Right atrium auricular region (tissue), 2 donors: Measurements from ENCODE around the gene CDKN2D. TPM values are rescaled to one million over a fixed set of nuclear protein-coding genes. Genes with fewer than 3 reads are reported as not detected.
A peak's percentile ranks its signal among the peaks of the same experiment; 100 is the strongest.

Experiments
- DNase-seq: peaks from one replicate; pipeline ENCODE4 v3.0.0-alpha.2; 2019; ENCODE audit warnings: low spot score
- H3K27ac ChIP-seq, 2 donors: fragments of 200-600 bp; sonication (generic); 1 replicate in 1 of 2; 2 replicates in 1 of 2; pipeline ENCODE4 v1.5.1; 2016 to 2019
- H3K27me3 ChIP-seq, 2 donors: fragments of 200-600 bp; sonication (generic); one replicate each; pipeline versions ENCODE4 v1.5.1 to v1.6.0; 2017 to 2019
- H3K36me3 ChIP-seq: fragments of 200-600 bp; sonication (generic); one replicate; pipeline ENCODE4 v1.5.1; 2016
- H3K4me1 ChIP-seq, 2 donors: fragments of 200-600 bp; sonication (generic); one replicate each; pipeline versions ENCODE4 v1.5.1 to v1.6.0; 2017 to 2019
- H3K4me3 ChIP-seq, 2 donors: fragments of 200-600 bp; sonication (generic); 1 replicate in 1 of 2; 2 replicates in 1 of 2; pipeline ENCODE4 v1.5.1; 2017 to 2019; ENCODE audit warnings: mild to moderate bottlenecking in 1 of 2, moderate library complexity in 1 of 2
- H3K9me3 ChIP-seq, 2 donors: fragments of 200-600 bp; sonication (generic); one replicate each; pipeline ENCODE4 v1.5.1; 2019
- CTCF ChIP-seq, 2 donors: fragments of 200-600 bp; sonication (generic); IDR thresholded peaks; one replicate each; pipeline ENCODE4 v1.5.1; 2019; ENCODE audit warnings: antibody characterized with exemption in 2 of 2
- total RNA-seq, 2 donors: library from RNA; depleted of rRNA; stranded (reverse); fragments of >200 nt; gene quantifications; one replicate each; pipeline ENCODE4 v1.1.0, GENCODE V29; 2016

Gene CDKN2D
- total RNA-seq, 2 donors from 2014 or later, result 4.4 to 4.6 TPM

GRCh38 chr19:10604460-10604980 lies 35.7 kb upstream of the CDKN2D start:
- Histone ChIP-seq H3K4me3 (no peak overlapping the region), H3K36me3 (no peaks in the 10 kb centered on the region)

GRCh38 chr19:10603873-10604459 lies 35.2 kb upstream of the CDKN2D start:
- Histone ChIP-seq H3K27ac (peak overlapping the region; percentile 96 to 98), H3K27me3 (no peaks in the 10 kb centered on the region), H3K9me3 (no peaks in the 10 kb centered on the region), H3K4me1 (peaks cover 0 to 22% of the 10 kb centered on the region in 2 donors), H3K4me3 (peak overlapping the region; percentile 99 to 100), H3K36me3 (no peaks in the 10 kb centered on the region)
- peak; percentile 65 for DNase-seq
- TF ChIP-seq CTCF (IDR thresholded peaks at IDR 0.05), result no peak

More at GRCh38 chr19:10604460-10604980, 35.7 kb upstream of the CDKN2D start:
- H3K4me1 ChIP-seq, result peaks cover 0 to 22% of the 10 kb centered on the region in 2 donors
- H3K27ac ChIP-seq, result peak overlapping the region; percentile 96 to 98
- no peaks in the 10 kb centered on the region for H3K9me3 ChIP-seq
- H3K27me3 ChIP-seq, result no peaks in the 10 kb centered on the region
- TF ChIP-seq CTCF (IDR thresholded peaks at IDR 0.05), result no peak
- DNase-seq, result no peak

GRCh38 chr19:10603084-10603872 lies 34.5 kb upstream of the CDKN2D start:
- Histone ChIP-seq H3K4me1 (peaks cover 0 to 22% of the 10 kb centered on the region in 2 donors), H3K27ac (peak overlapping the region; percentile 96 to 98), H3K27me3 (no peaks in the 10 kb centered on the region), H3K36me3 (no peaks in the 10 kb centered on the region), H3K9me3 (no peaks in the 10 kb centered on the region), H3K4me3 (peak overlapping the region; percentile 99 to 100)
- peak; percentile 63 for DNase-seq
- no peak for TF ChIP-seq CTCF (IDR thresholded peaks at IDR 0.05)

- no peaks in the 10 kb centered on the region for H3K36me3 ChIP-seq
- no peak for TF ChIP-seq CTCF (IDR thresholded peaks at IDR 0.05)
Observed at GRCh38 chr19:10602330-10603083, 33.7 kb upstream of the CDKN2D start.

GRCh38 chr19:10601999-10602329 lies 33.2 kb upstream of the CDKN2D start:
- peaks cover 0 to 22% of the 10 kb centered on the region in 2 donors for H3K4me1 ChIP-seq
- no peaks in the 10 kb centered on the region for H3K27me3 ChIP-seq
- no peak overlapping the region for H3K27ac ChIP-seq
- H3K9me3 ChIP-seq, result no peaks in the 10 kb centered on the region
- TF ChIP-seq CTCF (IDR thresholded peaks at IDR 0.05), result no peak
- no peak for DNase-seq
- H3K4me3 ChIP-seq, result peak overlapping the region in 1 of 2 donors; percentile 99
- no peaks in the 10 kb centered on the region for H3K36me3 ChIP-seq

More at GRCh38 chr19:10602330-10603083, 33.7 kb upstream of the CDKN2D start:
- Histone ChIP-seq H3K9me3 (no peaks in the 10 kb centered on the region), H3K27me3 (no peaks in the 10 kb centered on the region), H3K4me1 (peaks cover 0 to 22% of the 10 kb centered on the region in 2 donors), H3K4me3 (peak overlapping the region; percentile 99 to 100), H3K27ac (peak overlapping the region; percentile 96 to 98)
- peak; percentile 83 for DNase-seq
